ENCODE measurements around the gene TXNDC8.

Gene TXNDC8

DNA sequence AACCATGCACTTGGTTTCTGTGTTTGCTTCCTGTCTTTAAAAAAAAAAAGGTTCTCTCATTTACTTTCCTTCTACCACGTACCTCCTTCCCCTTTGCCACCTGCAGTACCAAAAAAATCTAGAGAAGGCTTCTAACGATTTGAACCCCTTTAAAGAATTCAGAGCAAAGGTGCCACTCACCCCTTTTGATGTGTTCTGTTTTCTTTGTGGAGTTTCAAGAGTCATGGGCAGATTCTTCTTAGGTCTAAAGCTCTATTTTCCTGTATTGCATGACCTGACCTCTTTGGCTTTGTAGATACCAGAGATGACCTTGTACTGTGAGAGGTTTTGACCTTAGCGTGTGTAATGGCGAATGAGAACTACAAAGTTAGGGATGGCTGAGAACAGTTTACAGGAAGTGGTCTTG lies 29.0 kb downstream of the TXNDC8 start:
- TF ChIP-seq, protein P1, sequence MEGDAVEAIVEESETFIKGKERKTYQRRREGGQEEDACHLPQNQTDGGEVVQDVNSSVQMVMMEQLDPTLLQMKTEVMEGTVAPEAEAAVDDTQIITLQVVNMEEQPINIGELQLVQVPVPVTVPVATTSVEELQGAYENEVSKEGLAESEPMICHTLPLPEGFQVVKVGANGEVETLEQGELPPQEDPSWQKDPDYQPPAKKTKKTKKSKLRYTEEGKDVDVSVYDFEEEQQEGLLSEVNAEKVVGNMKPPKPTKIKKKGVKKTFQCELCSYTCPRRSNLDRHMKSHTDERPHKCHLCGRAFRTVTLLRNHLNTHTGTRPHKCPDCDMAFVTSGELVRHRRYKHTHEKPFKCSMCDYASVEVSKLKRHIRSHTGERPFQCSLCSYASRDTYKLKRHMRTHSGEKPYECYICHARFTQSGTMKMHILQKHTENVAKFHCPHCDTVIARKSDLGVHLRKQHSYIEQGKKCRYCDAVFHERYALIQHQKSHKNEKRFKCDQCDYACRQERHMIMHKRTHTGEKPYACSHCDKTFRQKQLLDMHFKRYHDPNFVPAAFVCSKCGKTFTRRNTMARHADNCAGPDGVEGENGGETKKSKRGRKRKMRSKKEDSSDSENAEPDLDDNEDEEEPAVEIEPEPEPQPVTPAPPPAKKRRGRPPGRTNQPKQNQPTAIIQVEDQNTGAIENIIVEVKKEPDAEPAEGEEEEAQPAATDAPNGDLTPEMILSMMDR (IDR thresholded peaks at IDR 0.05; ENCODE audit: low read depth, low read length, missing control alignments): no peak
- Histone ChIP-seq H3K27ac (no peak overlapping the region), H3K36me3 (replicated peaks) (no peaks in the 10 kb centered on the region), H3K4me3 (ENCODE audit: low read depth, low read length) (no peak overlapping the region), H3K27me3 (replicated peaks) (no peaks in the 10 kb centered on the region)
- no peak for DNase-seq
- in situ Hi-C loops (cut with HindIII; ENCODE audit: low pct_ligation_motif_present, low sequenced_read_pairs): no loop called here

DNA sequence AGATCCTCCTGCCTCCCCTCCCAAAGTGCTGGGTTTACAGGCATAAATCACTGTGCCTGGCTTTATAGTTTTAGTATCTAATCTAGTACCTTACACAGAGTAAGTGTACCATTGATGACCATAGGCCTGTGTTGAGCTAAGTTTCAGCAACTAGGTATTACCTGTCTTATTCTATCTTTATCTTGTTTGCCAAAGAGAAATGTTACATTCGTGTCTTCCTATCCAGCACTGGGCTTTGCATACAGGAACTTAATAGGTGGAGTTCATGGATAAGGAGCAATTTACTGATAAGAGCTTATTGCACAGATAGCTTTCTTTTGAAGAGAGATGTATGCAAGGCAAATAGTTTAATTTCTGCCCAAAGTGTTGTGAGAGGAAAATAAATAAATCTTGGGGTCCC lies 30.5 kb downstream of the TXNDC8 start:
- Histone ChIP-seq H3K27me3 (replicated peaks) (no peaks in the 10 kb centered on the region), H3K27ac (no peak overlapping the region), H3K36me3 (replicated peaks) (no peaks in the 10 kb centered on the region), H3K4me3 (ENCODE audit: low read depth, low read length) (no peak overlapping the region)
- TF ChIP-seq, protein P1 (IDR thresholded peaks at IDR 0.05; ENCODE audit: low read depth, low read length, missing control alignments): no peak
- in situ Hi-C loops (cut with HindIII; ENCODE audit: low pct_ligation_motif_present, low sequenced_read_pairs): no loop called here
- DNase-seq: no peak

DNA sequence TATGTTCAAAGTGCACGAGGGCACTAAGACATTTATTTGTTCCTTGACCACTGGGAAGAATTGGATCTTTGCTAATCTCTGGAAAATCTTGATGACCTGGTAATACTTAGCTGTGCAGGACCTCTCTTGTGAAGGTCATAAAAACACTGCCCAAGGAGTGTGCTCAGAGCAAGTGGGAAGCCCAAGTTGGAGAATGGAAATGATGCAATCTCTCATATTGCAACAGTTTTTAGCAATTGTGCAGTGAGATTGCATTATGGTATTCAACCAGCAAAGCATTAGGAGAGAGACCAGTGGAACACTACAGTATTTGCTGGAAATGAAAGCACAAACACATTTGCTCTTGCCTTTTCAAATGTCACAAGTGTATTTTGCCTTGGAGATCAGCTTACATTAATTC lies 34.5 kb downstream of the TXNDC8 start:
- Histone ChIP-seq H3K27me3 (replicated peaks) (no peaks in the 10 kb centered on the region), H3K4me3 (ENCODE audit: low read depth, low read length) (no peak overlapping the region), H3K36me3 (replicated peaks) (no peaks in the 10 kb centered on the region), H3K27ac (no peak overlapping the region)
- TF ChIP-seq, protein P1 (IDR thresholded peaks at IDR 0.05; ENCODE audit: low read depth, low read length, missing control alignments): no peak
- DNase-seq: no peak
- in situ Hi-C loops (cut with HindIII; ENCODE audit: low pct_ligation_motif_present, low sequenced_read_pairs): no loop called here

DNA sequence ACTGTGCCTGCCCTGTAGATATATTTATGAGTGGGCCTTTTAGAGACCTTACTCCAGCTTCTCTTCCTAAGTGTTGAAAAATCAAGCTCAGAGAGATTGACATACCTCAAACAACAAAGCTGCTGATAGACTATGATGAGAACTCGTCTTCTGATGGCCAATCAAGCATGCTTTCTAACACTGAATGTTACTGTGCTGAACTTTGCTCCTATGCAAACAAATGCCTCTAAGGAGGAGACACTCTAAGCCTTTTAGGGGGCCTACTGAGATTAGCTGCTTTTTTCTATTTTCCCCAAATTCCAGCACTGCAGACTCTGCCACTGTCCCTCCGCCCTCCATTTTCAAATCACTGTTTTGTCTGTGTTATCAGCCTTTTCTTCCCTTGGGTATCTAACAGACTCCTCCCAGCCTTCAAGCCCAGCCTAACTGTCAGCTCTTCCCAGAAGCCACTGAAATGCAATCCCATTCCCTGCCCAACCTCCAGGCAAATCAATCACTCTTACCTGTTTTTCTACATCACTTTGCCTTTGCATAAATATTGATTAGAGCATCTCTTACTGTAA lies 39.5 kb downstream of the TXNDC8 start:
- Histone ChIP-seq H3K27me3 (replicated peaks) (no peaks in the 10 kb centered on the region), H3K27ac (no peak overlapping the region), H3K36me3 (replicated peaks) (no peaks in the 10 kb centered on the region), H3K4me3 (ENCODE audit: low read depth, low read length) (no peak overlapping the region)
- in situ Hi-C loops (cut with HindIII; ENCODE audit: low pct_ligation_motif_present, low sequenced_read_pairs): no loop called here
- no peak for DNase-seq
- TF ChIP-seq, protein P1 (IDR thresholded peaks at IDR 0.05; ENCODE audit: low read depth, low read length, missing control alignments): no peak

DNA sequence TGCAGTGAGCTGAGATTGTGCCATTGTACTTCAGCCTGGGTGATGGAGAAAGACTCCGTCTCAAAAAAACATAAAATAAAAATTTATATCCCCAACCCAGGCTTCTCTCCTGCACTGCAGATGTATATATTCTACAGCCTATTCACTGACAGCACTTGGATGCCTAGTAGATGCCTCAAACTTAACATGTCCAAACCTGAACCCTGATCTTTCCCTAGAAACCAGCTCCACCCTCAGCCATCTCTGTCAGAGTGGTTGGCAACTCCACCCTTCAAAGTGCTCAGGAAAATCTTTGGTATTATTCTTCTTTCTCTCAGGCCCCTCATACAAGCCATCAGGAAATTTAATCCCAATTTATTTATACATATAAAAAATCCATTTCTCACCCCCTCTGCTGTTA lies 44.4 kb downstream of the TXNDC8 start:
- TF ChIP-seq, protein P1 (IDR thresholded peaks at IDR 0.05; ENCODE audit: low read depth, low read length, missing control alignments): no peak
- Histone ChIP-seq H3K36me3 (replicated peaks) (no peaks in the 10 kb centered on the region), H3K4me3 (ENCODE audit: low read depth, low read length) (no peak overlapping the region), H3K27ac (no peak overlapping the region), H3K27me3 (replicated peaks) (no peaks in the 10 kb centered on the region)
- in situ Hi-C loops (cut with HindIII; ENCODE audit: low pct_ligation_motif_present, low sequenced_read_pairs): no loop called here
- no peak for DNase-seq

DNA sequence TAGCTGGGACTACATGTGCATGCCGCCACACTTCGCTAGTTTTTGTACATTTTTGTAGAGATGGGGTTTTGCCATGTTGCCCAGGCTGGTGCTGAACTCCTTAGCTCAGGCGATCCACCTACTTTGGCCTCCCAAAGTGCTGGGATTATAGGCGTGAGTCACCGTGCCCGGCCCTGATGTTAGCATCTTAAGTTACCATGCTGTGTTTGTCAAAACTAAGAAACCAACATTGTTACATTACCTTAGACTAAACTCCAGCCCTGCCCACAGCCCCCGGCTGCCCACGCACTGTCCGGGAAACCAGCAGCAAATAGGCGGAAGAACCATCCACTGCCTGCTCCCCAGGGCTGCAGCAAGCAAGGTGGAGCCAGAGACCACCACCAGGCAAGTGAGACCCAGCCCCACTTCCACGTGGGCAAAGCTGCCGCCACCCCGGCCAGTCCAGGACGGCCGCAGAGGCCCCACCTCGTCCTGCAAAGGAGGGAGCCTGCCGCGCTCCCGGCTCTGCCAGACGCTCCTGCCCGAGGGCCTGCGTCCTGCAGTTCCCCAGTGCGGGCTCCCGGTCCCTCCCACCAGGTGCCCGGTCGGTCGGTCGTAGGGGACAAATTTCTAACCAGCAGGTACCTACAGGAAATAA lies 45.6 kb downstream of the TXNDC8 start:
- Histone ChIP-seq H3K36me3 (replicated peaks) (no peaks in the 10 kb centered on the region), H3K27me3 (replicated peaks) (no peaks in the 10 kb centered on the region), H3K27ac (no peak overlapping the region), H3K4me3 (ENCODE audit: low read depth, low read length) (no peak overlapping the region)
- no peak for DNase-seq
- in situ Hi-C loops (cut with HindIII; ENCODE audit: low pct_ligation_motif_present, low sequenced_read_pairs): no loop called here
- TF ChIP-seq, protein P1 (IDR thresholded peaks at IDR 0.05; ENCODE audit: low read depth, low read length, missing control alignments): no peak

Measured in brain microvascular endothelial cell (primary cell).